ENCODE measurements around the gene FAM98B. TPM values are rescaled to one million over a fixed set of nuclear protein-coding genes. Genes with fewer than 3 reads are reported as not detected.

The FAM98B gene
- polyA plus RNA-seq, 1 donor (not counting 4 experiments of a cell fraction or from before 2014, with no cell fraction given), result 22.2 TPM

DNA sequence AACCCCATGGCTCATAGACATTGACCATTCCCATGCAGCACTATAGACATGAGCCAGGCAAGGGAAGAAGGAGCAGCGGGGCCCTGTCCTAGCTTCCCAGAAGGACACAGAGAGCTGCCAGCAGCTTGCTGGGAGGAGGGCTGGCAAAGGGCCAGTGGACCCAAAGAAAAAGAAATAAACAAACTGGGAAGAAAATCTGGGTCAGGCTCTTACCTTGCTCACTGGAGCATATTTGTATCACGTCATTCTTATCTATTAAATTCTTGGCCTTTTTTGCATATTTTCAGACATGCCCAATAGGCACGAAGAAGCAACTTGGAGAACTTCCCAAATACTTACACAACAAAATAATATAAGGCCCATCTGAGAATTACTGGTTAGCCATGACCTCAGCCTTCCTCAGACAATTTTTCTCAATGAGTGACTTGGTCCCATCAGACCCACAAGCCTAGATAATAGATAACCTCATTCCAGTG lies 82.3 kb downstream of the FAM98B start:
- no peak for TF ChIP-seq EZH2 (IDR thresholded peaks at IDR 0.05; ENCODE audit: low read length)
- TF ChIP-seq, protein P1, sequence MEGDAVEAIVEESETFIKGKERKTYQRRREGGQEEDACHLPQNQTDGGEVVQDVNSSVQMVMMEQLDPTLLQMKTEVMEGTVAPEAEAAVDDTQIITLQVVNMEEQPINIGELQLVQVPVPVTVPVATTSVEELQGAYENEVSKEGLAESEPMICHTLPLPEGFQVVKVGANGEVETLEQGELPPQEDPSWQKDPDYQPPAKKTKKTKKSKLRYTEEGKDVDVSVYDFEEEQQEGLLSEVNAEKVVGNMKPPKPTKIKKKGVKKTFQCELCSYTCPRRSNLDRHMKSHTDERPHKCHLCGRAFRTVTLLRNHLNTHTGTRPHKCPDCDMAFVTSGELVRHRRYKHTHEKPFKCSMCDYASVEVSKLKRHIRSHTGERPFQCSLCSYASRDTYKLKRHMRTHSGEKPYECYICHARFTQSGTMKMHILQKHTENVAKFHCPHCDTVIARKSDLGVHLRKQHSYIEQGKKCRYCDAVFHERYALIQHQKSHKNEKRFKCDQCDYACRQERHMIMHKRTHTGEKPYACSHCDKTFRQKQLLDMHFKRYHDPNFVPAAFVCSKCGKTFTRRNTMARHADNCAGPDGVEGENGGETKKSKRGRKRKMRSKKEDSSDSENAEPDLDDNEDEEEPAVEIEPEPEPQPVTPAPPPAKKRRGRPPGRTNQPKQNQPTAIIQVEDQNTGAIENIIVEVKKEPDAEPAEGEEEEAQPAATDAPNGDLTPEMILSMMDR (optimal IDR thresholded peaks at IDR 0.05 in 1 of 3, IDR thresholded peaks at IDR 0.05 in 1 of 3, conservative IDR thresholded peaks at IDR 0.05 in 1 of 3; ENCODE audit: extremely low read depth in 1 of 3, insufficient read depth in 2 of 3, low read length in 3 of 3), result no peak
- Histone ChIP-seq H3K79me2 (ENCODE audit: control insufficient read depth, insufficient read depth, low read length) (no peaks in the 10 kb centered on the region), H3K4me3 (ENCODE audit: control insufficient read depth in 2 of 3, extremely low read depth in 1 of 3, insufficient read depth in 2 of 3, low read depth in 1 of 3, low read length in 3 of 3) (no peak overlapping the region), H3K4me1 (ENCODE audit: control insufficient read depth, extremely low read depth, insufficient read depth, low read length) (peaks cover 7% of the 10 kb centered on the region), H3K9me3 (ENCODE audit: control insufficient read depth, low read depth, low read length) (no peaks in the 10 kb centered on the region), H2AFZ (ENCODE audit: control insufficient read depth, low read length) (no peak overlapping the region), H3K27me3 (ENCODE audit: control insufficient read depth, extremely low read depth, insufficient read depth, low read length) (no peaks in the 10 kb centered on the region), H4K20me1 (ENCODE audit: control insufficient read depth, extremely low read depth, insufficient read depth, low read length) (no peaks in the 10 kb centered on the region), H3K9me1 (ENCODE audit: control insufficient read depth, extremely low read depth, insufficient read depth, low read length) (no peaks in the 10 kb centered on the region), H3K4me2 (ENCODE audit: control insufficient read depth, extremely low read depth, insufficient read depth, low read depth, low read length) (no peak overlapping the region), H3K36me3 (ENCODE audit: control insufficient read depth in 2 of 2, extremely low read depth in 1 of 2, insufficient read depth in 2 of 2, low read length in 2 of 2) (no peaks in the 10 kb centered on the region), H3K9ac (ENCODE audit: control insufficient read depth, extremely low read depth, insufficient read depth, low read length) (no peak overlapping the region), H3K27ac (ENCODE audit: control insufficient read depth, insufficient read depth, low read length) (no peak overlapping the region)
- DNase-seq (ENCODE audit: low read depth, low spot score), result no peak
- dilution Hi-C loops (cut with MboI; ENCODE audit: extremely low pct_ligation_motif_present, low sequenced_read_pairs), result no loop called here
- FAIRE-seq, result no peak

Other genes starting within 250 kb of the FAM98B start
- 5.7 to 11.6 TPM (median 11.5 TPM) in 3 replicates for gene SPRED1, start 201.3 kb upstream of the FAM98B start, polyA plus RNA-seq
- 0.05 to 1.1 TPM (median 0.28 TPM) in 3 replicates for gene RASGRP1, start 110.7 kb downstream of the FAM98B start, polyA plus RNA-seq